Fibroblast of lung (primary cell): Measurements from ENCODE around the gene BYSL.

ENCODE experiments used
- CTCF ChIP-seq, 2 donors: IDR thresholded peaks in 1 of 2; conservative IDR thresholded peaks in 1 of 2; 1 replicate in 1 of 2; 2 replicates in 1 of 2; pipeline ENCODE4 v1.5.1; 2011 to 2012; ENCODE audit warnings: low read length in 2 of 2, control low read depth in 1 of 2, inconsistent platforms in 1 of 2, low read depth in 1 of 2, mild to moderate bottlenecking in 1 of 2
- EZH2 ChIP-seq: IDR thresholded peaks from 2 replicates; pipeline ENCODE4 v1.5.1; 2012; ENCODE audit warnings: low read length, control low read depth, mild to moderate bottlenecking; ENCODE audit errors: missing control alignments

DNA sequence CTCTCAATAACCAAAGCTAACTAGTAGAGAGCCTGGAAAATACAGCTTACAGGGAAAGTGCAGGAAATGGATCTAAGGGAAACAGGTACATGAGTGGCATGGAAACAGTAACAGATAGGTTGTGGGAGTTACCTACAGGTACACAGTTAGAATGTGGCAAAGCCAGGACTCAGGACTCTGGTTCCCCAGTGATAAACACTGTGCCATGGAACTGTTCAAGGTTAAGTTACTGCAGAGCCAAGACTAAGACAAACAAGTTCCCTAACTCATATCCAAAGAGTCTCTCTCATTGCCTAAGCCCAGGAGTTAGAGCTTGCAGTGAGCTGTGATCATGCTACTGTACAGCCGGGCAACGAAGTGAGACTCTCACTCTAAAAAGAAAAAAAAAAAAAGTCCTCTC is 7.0 kb upstream of the BYSL start:
- TF ChIP-seq CTCF (conservative IDR thresholded peaks at IDR 0.05 in 1 of 2, IDR thresholded peaks at IDR 0.05 in 1 of 2; ENCODE audit: low read depth in 1 of 2, low read length in 2 of 2) = no peak
- no peak for TF ChIP-seq EZH2
